Hepatocyte (in vitro differentiated cells): ENCODE measurements around the gene FAM241B. TPM values are rescaled to one million over a fixed set of nuclear protein-coding genes. Genes with fewer than 3 reads are reported as not detected.

Experiments
- DNase-seq: peaks from one replicate; pipeline ENCODE4 v3.0.0-alpha.2; 2016; ENCODE audit warnings: low spot score
- H2AFZ ChIP-seq: fragments of 200-600 bp; sonication (generic); 2 replicates; pipeline ENCODE4 v1.6.0; 2016; ENCODE audit warnings: antibody characterized with exemption, mild to moderate bottlenecking
- H3K27ac ChIP-seq: fragments of 200-600 bp; sonication (generic); 2 replicates; pipeline ENCODE4 v1.5.1; 2016; ENCODE audit warnings: mild to moderate bottlenecking
- H3K27me3 ChIP-seq: fragments of 200-600 bp; sonication (generic); 2 replicates; pipeline ENCODE4 v1.6.1; 2016
- H3K36me3 ChIP-seq: fragments of 200-600 bp; sonication (generic); replicated peaks from 2 replicates; pipeline ENCODE4 v1.5.1; 2016; ENCODE audit warnings: low read depth; ENCODE audit not compliant: insufficient read depth
- H3K4me1 ChIP-seq: fragments of 200-600 bp; sonication (generic); 2 replicates; pipeline ENCODE4 v1.5.1; 2016; ENCODE audit warnings: mild to moderate bottlenecking, moderate library complexity; ENCODE audit not compliant: insufficient read depth
- H3K4me2 ChIP-seq: fragments of 200-600 bp; sonication (generic); 2 replicates; pipeline ENCODE4 v1.6.0; 2016
- H3K4me3 ChIP-seq: fragments of 200-600 bp; sonication (generic); 2 replicates; pipeline ENCODE4 v1.5.1; 2016; ENCODE audit warnings: mild to moderate bottlenecking
- H3K79me2 ChIP-seq: fragments of 200-600 bp; sonication (generic); 2 replicates; pipeline ENCODE4 v1.6.0; 2017; ENCODE audit warnings: mild to moderate bottlenecking
- H3K9me2 ChIP-seq: fragments of 200-600 bp; sonication (generic); replicated peaks from 2 replicates; pipeline ENCODE4 v1.6.0; 2017; ENCODE audit warnings: mild to moderate bottlenecking; ENCODE audit not compliant: insufficient read depth
- H3K9me3 ChIP-seq: fragments of 200-600 bp; sonication (generic); 2 replicates; pipeline ENCODE4 v1.5.1; 2016; ENCODE audit warnings: low read depth, mild to moderate bottlenecking
- H4K20me1 ChIP-seq: fragments of 200-600 bp; sonication (generic); 2 replicates; pipeline ENCODE4 v1.6.0; 2016; ENCODE audit warnings: mild to moderate bottlenecking; ENCODE audit not compliant: insufficient read depth, poor library complexity, severe bottlenecking
- EZH2 ChIP-seq: fragments of 200-600 bp; sonication (generic); IDR thresholded peaks from 2 replicates; pipeline ENCODE4 v1.6.1; 2016; ENCODE audit warnings: antibody characterized with exemption, mild to moderate bottlenecking, borderline replicate concordance
- EZH2phosphoT487 ChIP-seq: fragments of 200-600 bp; sonication (generic); IDR thresholded peaks from one replicate; pipeline ENCODE4 v1.6.1; 2018; ENCODE audit warnings: antibody characterized with exemption, mild to moderate bottlenecking, low read depth, moderate library complexity; ENCODE audit not compliant: unreplicated experiment, severe bottlenecking
- WGBS: methylation state at CpG from one replicate; pipeline ENCODE4 v1.1.6; 2016; ENCODE audit warnings: low lambda C conversion rate; ENCODE audit errors: missing lambda C conversion rate; 5-methylcytosine and 5-hydroxymethylcytosine counted together
- polyA plus RNA-seq: library from polyadenylated mRNA; unstranded; fragments of >200 nt; fragmentation: Nextera tagmentation; extraction: Ambion mirVana; gene quantifications from 2 replicates; pipeline ENCODE4 v1.2.1, GENCODE V29; 2016
- total RNA-seq: library from RNA; depleted of rRNA; stranded (reverse); fragments of >200 nt; gene quantifications from 2 replicates; pipeline ENCODE4 v1.2.3, GENCODE V29; 2014
- TF ChIP-seq, protein P1 (sequence below): fragments of 200-600 bp; sonication (generic); IDR thresholded peaks from 2 replicates; pipeline ENCODE4 v1.5.1; 2016; ENCODE audit warnings: antibody characterized with exemption, mild to moderate bottlenecking; ENCODE audit not compliant: poor library complexity

Gene FAM241B
- total and polyA plus RNA-seq, 2 experiments from 2014 or later, result 3.7 to 13.7 TPM

- no peaks in the 10 kb centered on the region for H4K20me1 ChIP-seq
Measured at GRCh38 chr10:69661414-69662172, 31.5 kb downstream of the FAM241B start.

DNA sequence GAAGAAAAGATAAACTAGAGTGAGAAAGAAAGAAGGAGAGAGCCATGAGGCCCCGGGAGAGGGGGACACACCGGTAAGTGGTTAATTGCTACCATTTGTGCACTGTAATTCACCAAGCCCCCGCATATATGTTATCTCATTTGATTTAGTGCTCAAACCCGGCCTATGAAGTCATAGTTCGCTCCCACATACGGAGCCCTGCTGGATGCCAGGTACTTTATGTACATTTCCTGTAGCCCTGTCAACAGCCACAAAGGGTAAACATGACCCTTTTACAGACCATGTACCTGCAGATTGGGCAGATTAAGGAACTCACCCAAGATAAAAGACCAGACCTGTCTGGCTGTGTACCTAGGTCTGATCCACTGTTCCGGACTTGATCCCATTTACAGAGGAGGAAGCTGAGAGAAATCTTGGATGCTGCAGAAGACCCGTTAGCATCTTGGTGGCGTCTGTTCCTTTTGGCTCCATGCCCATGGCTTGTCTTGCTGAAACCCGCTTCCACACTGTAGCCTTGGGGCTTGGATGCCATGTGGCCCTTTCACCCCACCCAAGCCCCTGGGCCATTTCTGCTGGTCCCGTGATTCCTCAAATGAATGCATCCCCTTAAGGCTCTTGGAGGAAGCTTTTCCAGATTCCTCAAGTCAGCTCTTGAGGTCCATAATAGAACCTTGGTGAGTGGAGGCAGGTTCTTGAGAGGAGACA lies 32.3 kb downstream of the FAM241B start:
- no peak for DNase-seq
- Histone ChIP-seq H3K27me3 (peaks cover 4% of the 10 kb centered on the region), H3K4me2 (no peak overlapping the region), H4K20me1 (no peaks in the 10 kb centered on the region), H3K9me3 (no peaks in the 10 kb centered on the region), H2AFZ (no peak overlapping the region), H3K4me3 (no peak overlapping the region), H3K27ac (no peak overlapping the region), H3K9me2 (no peaks in the 10 kb centered on the region), H3K4me1 (no peaks in the 10 kb centered on the region), H3K79me2 (no peaks in the 10 kb centered on the region), H3K36me3 (no peaks in the 10 kb centered on the region)
- no peak for TF ChIP-seq EZH2phosphoT487
- TF ChIP-seq, protein P1, sequence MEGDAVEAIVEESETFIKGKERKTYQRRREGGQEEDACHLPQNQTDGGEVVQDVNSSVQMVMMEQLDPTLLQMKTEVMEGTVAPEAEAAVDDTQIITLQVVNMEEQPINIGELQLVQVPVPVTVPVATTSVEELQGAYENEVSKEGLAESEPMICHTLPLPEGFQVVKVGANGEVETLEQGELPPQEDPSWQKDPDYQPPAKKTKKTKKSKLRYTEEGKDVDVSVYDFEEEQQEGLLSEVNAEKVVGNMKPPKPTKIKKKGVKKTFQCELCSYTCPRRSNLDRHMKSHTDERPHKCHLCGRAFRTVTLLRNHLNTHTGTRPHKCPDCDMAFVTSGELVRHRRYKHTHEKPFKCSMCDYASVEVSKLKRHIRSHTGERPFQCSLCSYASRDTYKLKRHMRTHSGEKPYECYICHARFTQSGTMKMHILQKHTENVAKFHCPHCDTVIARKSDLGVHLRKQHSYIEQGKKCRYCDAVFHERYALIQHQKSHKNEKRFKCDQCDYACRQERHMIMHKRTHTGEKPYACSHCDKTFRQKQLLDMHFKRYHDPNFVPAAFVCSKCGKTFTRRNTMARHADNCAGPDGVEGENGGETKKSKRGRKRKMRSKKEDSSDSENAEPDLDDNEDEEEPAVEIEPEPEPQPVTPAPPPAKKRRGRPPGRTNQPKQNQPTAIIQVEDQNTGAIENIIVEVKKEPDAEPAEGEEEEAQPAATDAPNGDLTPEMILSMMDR, result no peak
- TF ChIP-seq EZH2, result no peak
- 54% methylated on average over 11 of the region's 11 CpGs for WGBS

More at GRCh38 chr10:69661414-69662172, 31.5 kb downstream of the FAM241B start:
- no peaks in the 10 kb centered on the region for H3K4me1 ChIP-seq
- H3K9me2 ChIP-seq, result no peaks in the 10 kb centered on the region
- H3K27ac ChIP-seq, result no peak overlapping the region
- WGBS, result 87% methylated on average over 4 of the region's 4 CpGs
- no peak overlapping the region for H2AFZ ChIP-seq
- TF ChIP-seq EZH2, result no peak
- TF ChIP-seq, protein P1, result no peak
- TF ChIP-seq EZH2phosphoT487, result no peak
- H3K27me3 ChIP-seq, result peaks cover 4% of the 10 kb centered on the region
- H3K4me2 ChIP-seq, result no peak overlapping the region
- no peaks in the 10 kb centered on the region for H3K9me3 ChIP-seq
- no peak overlapping the region for H3K4me3 ChIP-seq
- no peaks in the 10 kb centered on the region for H3K79me2 ChIP-seq
- DNase-seq, result no peak
- no peaks in the 10 kb centered on the region for H3K36me3 ChIP-seq

DNA sequence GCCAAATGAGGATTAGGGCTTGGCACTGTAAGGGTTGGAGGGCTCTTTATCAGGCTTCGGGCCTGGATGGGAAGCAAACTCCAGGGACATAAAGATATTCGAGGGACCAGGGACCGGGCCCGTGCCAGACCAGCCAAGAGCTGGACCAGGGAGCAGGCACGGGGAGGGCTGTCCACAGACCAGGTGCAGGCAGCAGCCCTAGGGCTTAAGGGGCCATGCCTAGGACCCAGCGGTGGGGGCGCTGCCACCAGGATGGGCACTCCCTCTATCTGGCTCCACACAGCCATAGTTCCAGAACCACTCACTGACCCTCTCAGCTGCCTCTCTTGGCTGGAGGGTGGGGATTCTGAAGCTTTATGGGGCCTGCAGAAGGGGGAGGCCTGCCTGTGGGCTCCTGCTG lies 32.9 kb downstream of the FAM241B start:
- no peaks in the 10 kb centered on the region for H3K9me2 ChIP-seq

More for the DNA sequence above, 32.9 kb downstream of the FAM241B start:
- Histone ChIP-seq H3K4me1 (no peaks in the 10 kb centered on the region), H3K36me3 (no peaks in the 10 kb centered on the region), H3K27ac (no peak overlapping the region), H3K9me3 (no peaks in the 10 kb centered on the region), H3K4me3 (no peak overlapping the region), H2AFZ (no peak overlapping the region), H4K20me1 (no peaks in the 10 kb centered on the region), H3K27me3 (peaks cover 4% of the 10 kb centered on the region), H3K79me2 (no peaks in the 10 kb centered on the region), H3K4me2 (no peak overlapping the region)
- 86% methylated on average over 7 of the region's 7 CpGs for WGBS
- DNase-seq, result no peak
- TF ChIP-seq, protein P1, result no peak
- TF ChIP-seq EZH2phosphoT487, result no peak
- TF ChIP-seq EZH2, result no peak
